Activated naive CD8-positive, alpha-beta T cell treated with anti-CD3 and anti-CD28 coated beads, Interleukin-2, amount 50 U/mL, for 16 hours (primary cell): ENCODE measurements around the gene SMIM38.
"Not testable (repeated sequence)": the region's sequence is repeated elsewhere in the genome, so short reads cannot be mapped to it uniquely, and the experiment has no call there.

Experiments used
- DNase-seq: peaks from one replicate; pipeline ENCODE4 v3.0.0-alpha.2; 2020; ENCODE audit warnings: low read depth, low spot score

SMIM38 gene

GRCh38 chr11:69122326-69122629 is 33.5 kb upstream of the SMIM38 start:
- no peak for DNase-seq

DNA sequence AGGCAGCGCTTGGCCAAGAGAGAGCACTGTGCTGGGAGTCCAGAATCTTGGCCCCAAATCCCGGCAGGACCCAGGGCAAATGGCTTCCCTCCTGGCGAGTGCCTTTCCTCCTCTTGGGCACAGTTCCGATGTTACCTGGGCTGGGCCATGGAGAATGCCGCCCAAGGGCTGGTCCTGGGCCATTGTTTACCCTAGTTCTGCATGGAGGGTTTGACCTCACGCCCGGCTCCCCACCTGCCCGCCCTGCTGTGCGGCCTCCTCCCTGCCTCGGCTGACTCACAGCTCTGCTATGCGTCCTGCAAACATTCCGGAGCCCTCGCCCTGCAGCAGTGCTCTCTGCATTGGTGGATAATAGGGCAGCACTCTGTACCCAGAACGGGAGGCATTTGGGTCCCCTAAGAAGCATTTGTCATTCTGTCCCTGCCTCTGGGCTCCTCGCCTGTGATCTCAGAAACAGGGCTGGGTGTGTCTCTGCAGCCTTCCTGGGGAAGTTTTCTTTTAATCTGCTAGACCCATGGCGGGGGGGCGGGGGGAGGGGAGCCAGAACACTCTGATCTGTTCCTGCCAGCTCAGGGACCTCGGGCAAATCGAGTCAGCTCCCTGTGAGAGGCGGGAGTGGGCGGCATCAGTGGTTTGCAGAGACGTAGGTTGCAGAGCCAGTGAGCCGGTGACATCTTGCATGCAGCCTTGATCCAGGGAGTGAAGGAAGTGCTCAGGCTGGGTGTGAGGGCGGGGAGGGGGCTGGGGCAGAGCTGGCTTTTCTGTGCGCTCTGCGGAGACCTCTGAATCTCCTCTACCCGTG is 32.9 kb upstream of the SMIM38 start:
- peak; percentile 55 for DNase-seq

- DNase-seq, result no peak
Measured at GRCh38 chr11:69123593-69124545, 31.9 kb upstream of the SMIM38 start.

GRCh38 chr11:69125861-69126260 is 29.9 kb upstream of the SMIM38 start:
- no peak for DNase-seq

- DNase-seq, result no peak
Measured at GRCh38 chr11:69126286-69126685, 29.4 kb upstream of the SMIM38 start.

- DNase-seq, result no peak
Measured at GRCh38 chr11:69127081-69127850, 28.5 kb upstream of the SMIM38 start.

- no peak for DNase-seq
Measured at GRCh38 chr11:69127884-69128283, 27.9 kb upstream of the SMIM38 start.

DNA sequence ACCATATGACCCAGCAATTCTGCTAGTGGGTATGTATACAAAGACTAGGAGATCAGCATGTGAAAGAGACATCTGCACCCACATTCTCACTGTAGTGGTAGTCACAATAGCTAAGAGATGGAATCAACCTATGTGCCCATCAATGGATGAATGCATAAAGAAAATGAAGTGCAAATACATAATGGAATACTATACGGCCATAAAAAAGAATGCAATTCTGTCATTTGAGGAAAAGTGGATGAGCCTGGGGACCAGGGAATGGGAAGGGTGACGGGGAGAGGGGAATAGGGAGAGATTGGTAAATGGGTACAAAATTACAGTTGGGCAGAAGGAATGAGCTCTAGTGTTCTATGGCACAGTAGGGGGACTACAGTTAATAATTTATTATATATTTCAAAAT is 26.7 kb upstream of the SMIM38 start:
- no peak for DNase-seq

GRCh38 chr11:69129647-69130046 is 26.1 kb upstream of the SMIM38 start:
- DNase-seq, result no peak

DNA sequence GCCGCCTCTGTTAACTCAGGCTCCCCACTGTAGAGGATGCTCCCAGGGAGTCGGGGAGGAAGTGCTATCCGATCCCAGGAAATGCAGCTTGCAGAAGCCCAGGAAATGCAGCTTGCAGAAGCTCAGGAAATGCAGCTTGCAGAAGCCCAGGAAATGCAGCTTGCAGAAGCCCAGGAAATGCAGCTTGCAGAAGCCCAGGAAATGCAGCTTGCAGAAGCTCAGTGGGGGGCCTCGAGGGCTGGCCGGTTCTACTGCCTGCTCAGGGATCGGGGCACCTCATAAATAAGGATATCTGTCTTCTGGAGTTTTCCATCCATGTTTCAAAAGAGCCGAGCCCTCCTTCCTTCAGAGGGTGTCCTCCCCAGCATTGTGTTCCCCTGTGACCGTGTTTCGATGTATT is 25.1 kb upstream of the SMIM38 start:
- DNase-seq, result no peak

DNA sequence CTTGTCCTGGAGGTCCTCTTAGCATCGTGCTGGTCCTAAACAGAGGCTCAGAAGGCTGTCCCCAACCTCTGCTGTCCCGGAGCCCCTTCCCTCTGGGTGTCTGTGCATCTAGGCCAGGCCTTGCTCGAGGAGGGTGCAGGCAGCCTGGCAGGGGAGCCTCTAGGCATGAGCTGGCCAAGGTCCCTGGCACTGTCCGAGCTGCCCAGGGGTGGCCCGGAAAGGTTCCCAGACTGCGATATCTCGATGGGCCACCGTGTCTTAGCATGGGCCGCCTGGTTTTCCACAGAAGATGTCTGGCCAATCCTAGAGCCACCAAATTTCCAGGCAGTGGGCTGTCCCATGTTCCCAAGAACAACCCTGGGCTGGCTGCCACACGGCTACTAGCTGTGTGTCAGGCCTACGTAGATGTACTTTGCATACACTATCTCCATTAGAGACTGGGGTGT is 24.6 kb upstream of the SMIM38 start:
- no peak for DNase-seq

DNA sequence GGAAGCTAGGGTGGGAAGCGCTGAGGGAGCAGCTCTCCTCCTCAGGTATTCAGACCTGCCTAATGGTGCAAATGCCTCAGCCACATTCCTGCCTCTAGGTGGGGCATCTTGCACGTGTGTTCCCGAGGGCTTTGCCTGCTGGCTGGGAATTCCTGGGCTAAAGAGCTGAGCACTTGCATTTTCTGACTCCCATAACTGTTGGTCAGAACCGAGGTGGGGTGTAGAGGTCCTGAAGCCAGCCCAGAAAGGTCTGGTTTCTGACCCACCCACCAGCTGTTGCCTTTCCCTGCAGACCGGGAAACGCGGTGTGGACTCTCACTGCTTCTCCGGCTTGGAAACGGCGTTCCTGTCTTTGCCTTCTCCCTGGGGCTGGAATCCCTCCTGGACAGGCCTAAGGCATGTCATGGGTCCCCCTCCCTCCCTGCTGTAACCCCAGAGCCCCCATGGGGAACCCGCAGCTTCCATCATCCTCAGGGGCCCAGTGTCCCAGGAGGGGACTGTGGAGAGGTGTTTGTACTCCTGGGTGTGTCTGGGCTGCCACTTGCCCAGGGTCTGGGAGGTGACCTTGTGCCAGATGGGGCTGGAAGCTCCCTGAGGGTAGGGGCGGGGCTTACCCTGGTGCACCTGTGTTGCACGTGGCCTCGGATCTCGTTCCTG is 24.0 kb upstream of the SMIM38 start:
- DNase-seq, result no peak

DNA sequence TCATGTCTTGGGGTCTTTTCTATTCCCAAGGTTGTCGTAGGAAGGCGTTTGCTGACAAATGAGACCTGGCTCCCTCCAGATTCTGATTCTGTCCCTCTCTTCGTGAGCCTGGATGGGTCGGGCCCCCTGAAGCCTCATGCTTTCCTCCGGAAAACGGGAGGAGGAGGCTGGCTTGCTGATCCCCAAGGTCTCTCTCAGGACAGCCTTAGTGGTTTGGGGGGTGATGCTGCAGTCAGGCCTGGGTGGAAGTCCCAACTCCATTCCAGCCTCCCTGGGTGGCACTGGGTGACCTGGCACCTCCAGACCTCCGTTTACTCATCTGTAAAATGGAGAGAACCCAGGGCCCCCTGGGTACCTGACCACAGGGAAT is 23.4 kb upstream of the SMIM38 start:
- DNase-seq, result no peak

DNA sequence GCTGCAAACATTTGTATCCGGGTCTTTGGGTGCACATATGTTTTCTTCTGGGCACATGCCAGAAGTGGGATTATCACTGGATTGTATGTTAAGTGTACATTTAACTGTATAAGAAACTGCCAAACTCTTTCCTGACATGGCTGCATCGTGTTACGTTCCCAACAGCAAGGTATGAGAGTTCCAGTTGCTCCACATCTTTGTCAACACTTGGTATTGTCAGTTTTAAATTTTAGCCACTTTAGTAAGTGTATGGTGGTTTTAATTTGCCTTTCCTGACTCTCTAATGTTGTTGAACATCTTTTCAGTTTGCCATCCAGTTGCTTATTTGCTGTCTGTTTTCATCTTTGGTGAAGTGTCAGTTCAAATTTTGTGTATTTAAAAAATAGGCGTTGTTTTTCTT is 22.5 kb upstream of the SMIM38 start:
- DNase-seq, result no peak

GRCh38 chr11:69134182-69134581 is 21.6 kb upstream of the SMIM38 start:
- DNase-seq, result not testable (repeated sequence)

- DNase-seq, result no peak
Measured at GRCh38 chr11:69134957-69135356, 20.8 kb upstream of the SMIM38 start.

GRCh38 chr11:69135420-69136363 is 20.0 kb upstream of the SMIM38 start:
- no peak for DNase-seq

- no peak for DNase-seq
Measured at GRCh38 chr11:69136471-69136870, 19.3 kb upstream of the SMIM38 start.

DNA sequence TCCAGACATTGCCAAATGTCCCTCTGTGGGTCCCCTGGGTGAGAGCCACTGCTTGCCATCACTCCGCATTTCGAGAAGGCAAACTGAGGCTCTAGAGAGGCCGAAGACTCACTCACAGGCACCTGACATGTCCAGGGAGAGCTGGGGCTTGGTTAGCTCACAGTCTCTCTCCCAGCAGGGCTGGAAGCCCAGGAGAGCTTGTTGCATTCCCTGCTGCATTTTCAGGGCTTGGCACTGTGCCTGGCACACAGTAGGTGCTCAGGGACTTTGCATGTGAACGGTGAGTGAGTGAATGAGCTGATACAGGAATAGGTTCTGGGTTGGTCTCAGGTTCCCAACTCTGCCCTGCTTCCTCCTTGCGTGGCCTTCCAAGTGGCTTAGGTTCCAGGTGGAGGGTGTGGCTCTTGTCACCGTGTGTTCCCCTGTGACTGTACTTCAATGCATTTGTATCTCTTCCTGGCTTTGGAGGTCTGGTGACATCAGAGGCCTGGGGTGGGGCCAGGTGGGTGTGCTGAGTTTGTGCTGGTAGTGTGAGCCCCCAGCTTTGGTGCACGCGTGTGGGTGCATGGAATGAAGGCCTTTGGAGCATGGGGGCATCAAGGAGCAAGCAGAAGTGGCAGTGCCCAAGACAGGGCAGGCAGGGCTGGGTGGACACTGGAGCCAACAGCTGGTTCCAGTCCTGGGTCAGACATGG is 18.4 kb upstream of the SMIM38 start:
- no peak for DNase-seq

- DNase-seq, result no peak
Measured at GRCh38 chr11:69138265-69138664, 17.5 kb upstream of the SMIM38 start.
